ENCODE data around the gene NRBF2. TPM values are rescaled to one million over a fixed set of nuclear protein-coding genes. Genes with fewer than 3 reads are reported as not detected.

The NRBF2 gene
- total and polyA plus RNA-seq, 2 experiments from 2014 or later = 35.6 to 44.5 TPM

DNA sequence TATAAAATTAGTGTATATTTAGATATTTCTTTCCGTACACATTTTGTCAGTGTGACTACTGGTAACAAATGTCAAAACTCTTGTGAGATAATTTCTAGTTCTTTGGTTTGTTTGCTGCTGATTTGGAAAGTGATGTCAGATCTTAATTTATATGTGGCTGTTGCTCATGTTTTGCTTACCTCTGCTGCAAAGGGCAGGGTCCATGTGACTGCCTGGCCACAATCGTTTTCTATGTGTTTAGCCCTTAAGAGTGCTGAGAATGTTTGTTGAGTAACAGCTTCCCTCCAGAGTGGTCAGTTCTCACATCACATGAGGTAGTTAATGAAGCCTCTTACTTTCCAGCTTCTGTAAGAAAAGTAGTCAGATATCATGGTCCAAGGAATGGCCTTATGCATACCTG, 4.2 kb downstream of the NRBF2 start:
- Histone ChIP-seq H3K4me3 (no peak overlapping the region), H3K9me2 (replicated peaks; ENCODE audit: insufficient read depth) (no peaks in the 10 kb centered on the region), H3K79me2 (peaks cover 88% of the 10 kb centered on the region), H3K9me3 (ENCODE audit: low read depth) (no peaks in the 10 kb centered on the region), H3K4me1 (ENCODE audit: insufficient read depth) (peaks cover 12% of the 10 kb centered on the region), H3K36me3 (replicated peaks; ENCODE audit: insufficient read depth, low read depth) (no peaks in the 10 kb centered on the region), H2AFZ (no peak overlapping the region), H3K4me2 (peak overlapping the region; percentile 39), H3K27ac (peak overlapping the region; percentile 37), H4K20me1 (ENCODE audit: insufficient read depth, poor library complexity, severe bottlenecking) (peaks cover 38% of the 10 kb centered on the region), H3K27me3 (no peaks in the 10 kb centered on the region)
- WGBS (ENCODE audit: low lambda C conversion rate, missing lambda C conversion rate) = 69% methylated on average over 2 of the region's 2 CpGs
- no peak for TF ChIP-seq EZH2 (IDR thresholded peaks at IDR 0.05; ENCODE audit: borderline replicate concordance)
- no peak for TF ChIP-seq EZH2phosphoT487 (IDR thresholded peaks at IDR 0.05; ENCODE audit: low read depth, severe bottlenecking, unreplicated experiment)
- TF ChIP-seq, protein P1, sequence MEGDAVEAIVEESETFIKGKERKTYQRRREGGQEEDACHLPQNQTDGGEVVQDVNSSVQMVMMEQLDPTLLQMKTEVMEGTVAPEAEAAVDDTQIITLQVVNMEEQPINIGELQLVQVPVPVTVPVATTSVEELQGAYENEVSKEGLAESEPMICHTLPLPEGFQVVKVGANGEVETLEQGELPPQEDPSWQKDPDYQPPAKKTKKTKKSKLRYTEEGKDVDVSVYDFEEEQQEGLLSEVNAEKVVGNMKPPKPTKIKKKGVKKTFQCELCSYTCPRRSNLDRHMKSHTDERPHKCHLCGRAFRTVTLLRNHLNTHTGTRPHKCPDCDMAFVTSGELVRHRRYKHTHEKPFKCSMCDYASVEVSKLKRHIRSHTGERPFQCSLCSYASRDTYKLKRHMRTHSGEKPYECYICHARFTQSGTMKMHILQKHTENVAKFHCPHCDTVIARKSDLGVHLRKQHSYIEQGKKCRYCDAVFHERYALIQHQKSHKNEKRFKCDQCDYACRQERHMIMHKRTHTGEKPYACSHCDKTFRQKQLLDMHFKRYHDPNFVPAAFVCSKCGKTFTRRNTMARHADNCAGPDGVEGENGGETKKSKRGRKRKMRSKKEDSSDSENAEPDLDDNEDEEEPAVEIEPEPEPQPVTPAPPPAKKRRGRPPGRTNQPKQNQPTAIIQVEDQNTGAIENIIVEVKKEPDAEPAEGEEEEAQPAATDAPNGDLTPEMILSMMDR (IDR thresholded peaks at IDR 0.05; ENCODE audit: poor library complexity) = no peak
- DNase-seq (ENCODE audit: low spot score) = peak; percentile 51

DNA sequence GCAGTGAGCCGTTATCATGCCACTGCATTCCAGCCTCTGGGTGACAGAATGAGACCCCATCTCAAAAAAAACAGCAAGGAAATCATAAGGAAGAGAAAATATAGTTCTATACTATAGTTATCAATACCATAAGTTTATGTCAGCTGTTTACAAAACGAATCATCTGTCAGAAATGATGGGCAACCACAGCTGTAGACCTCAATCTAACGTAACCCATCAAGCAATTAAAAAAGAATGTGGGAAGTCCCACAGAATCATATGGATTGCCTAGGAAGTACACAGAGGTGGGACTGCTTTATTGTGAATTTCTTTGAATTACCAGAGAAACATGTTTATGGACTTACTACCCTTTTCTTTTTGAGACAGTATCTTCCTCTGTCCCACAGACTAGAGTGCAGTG, 6.9 kb downstream of the NRBF2 start:
- Histone ChIP-seq H2AFZ (no peak overlapping the region), H4K20me1 (ENCODE audit: insufficient read depth, poor library complexity, severe bottlenecking) (peaks cover 53% of the 10 kb centered on the region), H3K27me3 (no peaks in the 10 kb centered on the region), H3K79me2 (peaks cover 100% of the 10 kb centered on the region), H3K36me3 (replicated peaks; ENCODE audit: insufficient read depth, low read depth) (no peaks in the 10 kb centered on the region), H3K4me2 (no peak overlapping the region), H3K27ac (no peak overlapping the region), H3K4me1 (ENCODE audit: insufficient read depth) (peaks cover 2% of the 10 kb centered on the region), H3K9me3 (ENCODE audit: low read depth) (no peaks in the 10 kb centered on the region), H3K9me2 (replicated peaks; ENCODE audit: insufficient read depth) (no peaks in the 10 kb centered on the region), H3K4me3 (no peak overlapping the region)
- 98% methylated on average over 3 of the region's 3 CpGs for WGBS (ENCODE audit: low lambda C conversion rate, missing lambda C conversion rate)
- DNase-seq (ENCODE audit: low spot score) = no peak
- no peak for TF ChIP-seq EZH2phosphoT487 (IDR thresholded peaks at IDR 0.05; ENCODE audit: low read depth, severe bottlenecking, unreplicated experiment)
- TF ChIP-seq, protein P1 (IDR thresholded peaks at IDR 0.05; ENCODE audit: poor library complexity) = no peak
- TF ChIP-seq EZH2 (IDR thresholded peaks at IDR 0.05; ENCODE audit: borderline replicate concordance) = no peak

DNA sequence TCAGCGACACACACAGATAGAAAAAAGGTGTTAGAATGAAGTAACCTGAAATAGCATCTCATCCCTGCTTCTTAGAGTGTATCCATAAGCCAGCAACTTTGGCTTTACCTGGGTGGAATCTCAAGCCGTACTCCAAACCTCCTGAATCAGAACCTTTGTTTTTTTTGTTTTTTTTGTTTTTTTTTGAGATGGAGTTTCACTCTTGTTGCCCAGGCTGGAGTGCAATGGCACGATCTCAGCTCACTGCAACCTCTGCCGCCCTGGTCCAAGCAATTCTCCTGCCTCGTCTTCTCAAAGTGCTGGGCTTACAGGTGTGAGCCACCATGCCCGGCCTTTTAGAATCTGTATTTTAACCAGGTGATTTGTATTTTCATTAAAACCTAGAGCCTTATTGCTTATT, 9.0 kb downstream of the NRBF2 start:
- Histone ChIP-seq H2AFZ (no peak overlapping the region), H3K9me3 (ENCODE audit: low read depth) (no peaks in the 10 kb centered on the region), H3K4me3 (no peak overlapping the region), H4K20me1 (ENCODE audit: insufficient read depth, poor library complexity, severe bottlenecking) (peaks cover 71% of the 10 kb centered on the region), H3K4me1 (ENCODE audit: insufficient read depth) (no peaks in the 10 kb centered on the region), H3K79me2 (peaks cover 100% of the 10 kb centered on the region), H3K27me3 (no peaks in the 10 kb centered on the region), H3K27ac (no peak overlapping the region), H3K9me2 (replicated peaks; ENCODE audit: insufficient read depth) (no peaks in the 10 kb centered on the region), H3K36me3 (replicated peaks; ENCODE audit: insufficient read depth, low read depth) (no peaks in the 10 kb centered on the region), H3K4me2 (no peak overlapping the region)
- no peak for TF ChIP-seq EZH2 (IDR thresholded peaks at IDR 0.05; ENCODE audit: borderline replicate concordance)
- TF ChIP-seq, protein P1 (IDR thresholded peaks at IDR 0.05; ENCODE audit: poor library complexity) = no peak
- TF ChIP-seq EZH2phosphoT487 (IDR thresholded peaks at IDR 0.05; ENCODE audit: low read depth, severe bottlenecking, unreplicated experiment) = no peak
- no peak for DNase-seq (ENCODE audit: low spot score)
- WGBS (ENCODE audit: low lambda C conversion rate, missing lambda C conversion rate) = 96% methylated on average over 6 of the region's 6 CpGs

DNA sequence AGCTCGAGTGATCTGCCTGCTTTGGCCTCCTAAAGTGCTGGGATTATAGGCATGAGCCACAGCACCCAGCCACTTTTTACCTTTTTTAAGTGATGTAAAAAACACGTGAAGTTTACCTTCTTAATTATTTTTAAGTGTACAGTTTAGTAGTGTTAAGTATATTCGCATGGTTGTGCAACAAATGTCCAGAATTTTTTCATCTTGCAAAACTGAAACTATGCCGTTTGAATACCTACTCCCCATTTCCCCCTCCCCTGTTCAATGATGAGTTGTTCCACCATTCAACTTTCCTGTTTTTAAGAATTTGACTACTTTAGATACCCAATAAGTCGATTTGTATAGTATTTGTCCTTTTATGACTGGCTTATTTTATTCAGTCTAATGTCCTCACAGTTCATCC, 10.9 kb downstream of the NRBF2 start:
- 91% methylated on average over 5 of the region's 5 CpGs for WGBS (ENCODE audit: low lambda C conversion rate, missing lambda C conversion rate)
- H3K4me3 ChIP-seq = no peak overlapping the region
- no peaks in the 10 kb centered on the region for H3K4me1 ChIP-seq (ENCODE audit: insufficient read depth)
- H2AFZ ChIP-seq = no peak overlapping the region
- H3K79me2 ChIP-seq = peaks cover 99% of the 10 kb centered on the region
- H3K9me2 ChIP-seq (replicated peaks; ENCODE audit: insufficient read depth) = no peaks in the 10 kb centered on the region
- peaks cover 76% of the 10 kb centered on the region for H4K20me1 ChIP-seq (ENCODE audit: insufficient read depth, poor library complexity, severe bottlenecking)
- DNase-seq (ENCODE audit: low spot score) = no peak
- no peaks in the 10 kb centered on the region for H3K27me3 ChIP-seq
- no peak overlapping the region for H3K4me2 ChIP-seq
- no peak overlapping the region for H3K27ac ChIP-seq
- no peaks in the 10 kb centered on the region for H3K36me3 ChIP-seq (replicated peaks; ENCODE audit: insufficient read depth, low read depth)
- H3K9me3 ChIP-seq (ENCODE audit: low read depth) = no peaks in the 10 kb centered on the region
- TF ChIP-seq, protein P1 (IDR thresholded peaks at IDR 0.05; ENCODE audit: poor library complexity) = no peak
- no peak for TF ChIP-seq EZH2 (IDR thresholded peaks at IDR 0.05; ENCODE audit: borderline replicate concordance)
- no peak for TF ChIP-seq EZH2phosphoT487 (IDR thresholded peaks at IDR 0.05; ENCODE audit: low read depth, severe bottlenecking, unreplicated experiment)
